GM13976 (cell line): ENCODE data around the gene N4BP2.

ENCODE experiments used
- DNase-seq: peaks from one replicate; pipeline ENCODE4 v3.0.0; 2012; ENCODE audit warnings: low spot score
- in situ Hi-C: fragments of 300-500 bp; cut with MboI; formaldehyde crosslinking; loops from one replicate; pipeline ENCODE4 v1.12.0; 2022; ENCODE audit warnings: low sequenced_read_pairs, mixed read lengths, inconsistent platforms; ENCODE audit not compliant: unreplicated experiment
- TF ChIP-seq, protein P1 (sequence below): IDR thresholded peaks from 2 replicates; pipeline ENCODE4 v1.5.1; 2012; ENCODE audit warnings: borderline replicate concordance, mild to moderate bottlenecking; ENCODE audit not compliant: insufficient read depth; ENCODE audit errors: extremely low read depth, missing control alignments, control extremely low read depth

N4BP2 gene

DNA sequence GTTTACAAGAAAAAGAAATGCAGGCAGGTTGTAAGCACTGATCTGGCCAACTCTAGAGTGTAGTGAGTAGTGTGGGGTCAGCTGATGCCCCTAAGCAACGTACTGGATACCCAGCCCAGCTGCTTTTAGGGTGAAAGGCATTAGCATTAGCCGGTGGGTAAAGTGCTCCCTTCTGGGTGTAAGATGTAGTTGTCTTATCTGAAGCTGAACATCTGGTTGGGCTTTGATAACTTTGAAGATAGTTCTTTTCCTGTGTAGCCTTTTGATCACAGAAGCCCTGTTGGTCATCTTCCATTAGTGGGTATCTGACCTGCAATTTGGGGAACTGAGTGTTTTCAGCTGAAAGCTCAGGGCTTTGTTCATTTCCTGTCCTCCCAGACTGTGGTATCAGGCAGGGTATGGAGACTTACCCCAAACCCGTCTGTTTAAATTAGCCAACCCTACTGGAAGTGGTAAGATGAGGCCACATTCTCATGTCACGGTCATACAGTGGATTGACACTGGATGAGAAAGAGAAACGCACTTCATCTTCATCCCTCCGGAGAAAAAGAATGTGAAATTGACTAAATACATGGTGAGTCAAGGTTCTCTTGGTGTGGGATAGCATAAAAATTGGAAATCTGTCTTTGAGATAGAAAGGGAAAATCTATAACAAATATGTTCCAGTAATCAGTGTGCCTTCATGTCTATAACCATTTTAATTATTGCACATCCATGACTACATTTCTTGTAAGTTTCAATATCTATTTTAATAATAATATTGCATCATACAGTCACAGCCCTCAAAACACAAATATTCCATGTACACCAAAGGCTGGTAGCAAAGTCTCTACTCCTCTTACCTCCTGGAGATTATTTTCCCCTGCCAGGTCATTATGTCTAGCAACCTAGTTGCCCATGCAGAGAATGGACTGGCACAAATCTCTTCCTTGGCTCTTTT lies 148.9 kb downstream of the N4BP2 start:
- TF ChIP-seq, protein P1, sequence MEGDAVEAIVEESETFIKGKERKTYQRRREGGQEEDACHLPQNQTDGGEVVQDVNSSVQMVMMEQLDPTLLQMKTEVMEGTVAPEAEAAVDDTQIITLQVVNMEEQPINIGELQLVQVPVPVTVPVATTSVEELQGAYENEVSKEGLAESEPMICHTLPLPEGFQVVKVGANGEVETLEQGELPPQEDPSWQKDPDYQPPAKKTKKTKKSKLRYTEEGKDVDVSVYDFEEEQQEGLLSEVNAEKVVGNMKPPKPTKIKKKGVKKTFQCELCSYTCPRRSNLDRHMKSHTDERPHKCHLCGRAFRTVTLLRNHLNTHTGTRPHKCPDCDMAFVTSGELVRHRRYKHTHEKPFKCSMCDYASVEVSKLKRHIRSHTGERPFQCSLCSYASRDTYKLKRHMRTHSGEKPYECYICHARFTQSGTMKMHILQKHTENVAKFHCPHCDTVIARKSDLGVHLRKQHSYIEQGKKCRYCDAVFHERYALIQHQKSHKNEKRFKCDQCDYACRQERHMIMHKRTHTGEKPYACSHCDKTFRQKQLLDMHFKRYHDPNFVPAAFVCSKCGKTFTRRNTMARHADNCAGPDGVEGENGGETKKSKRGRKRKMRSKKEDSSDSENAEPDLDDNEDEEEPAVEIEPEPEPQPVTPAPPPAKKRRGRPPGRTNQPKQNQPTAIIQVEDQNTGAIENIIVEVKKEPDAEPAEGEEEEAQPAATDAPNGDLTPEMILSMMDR = no peak
- in situ Hi-C loops = loop anchor here (25.0 kb wide), 1 partner anchor 107 kb away; no protein-coding TSS in a partner anchor
- DNase-seq = peak; percentile 36

DNA sequence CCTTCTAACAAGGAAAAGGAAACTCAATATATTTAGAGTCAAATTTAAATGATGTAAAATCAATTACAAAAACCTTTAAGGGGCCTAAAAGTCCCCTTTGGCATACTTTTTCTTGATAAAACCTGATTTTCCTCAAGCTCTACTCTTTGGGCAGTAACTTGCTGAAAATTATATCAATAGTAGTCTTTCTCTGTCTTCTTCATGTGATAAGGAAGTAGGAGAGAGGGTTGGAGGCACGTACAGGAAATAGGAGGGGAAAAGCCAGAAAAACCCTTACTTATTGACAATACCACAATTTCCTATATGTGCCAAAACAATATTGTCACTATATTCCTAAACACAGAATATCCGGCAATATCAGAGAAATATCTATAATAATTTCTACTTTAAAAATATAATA lies 149.8 kb downstream of the N4BP2 start:
- no peak for DNase-seq
- in situ Hi-C loops = loop anchor here (25.0 kb wide), 1 partner anchor 106 kb away; no protein-coding TSS in a partner anchor
- TF ChIP-seq, protein P1 = no peak
